Activated effector memory CD4-positive, alpha-beta T cell treated with anti-CD3 and anti-CD28 coated beads, Interleukin-2, amount 50 U/mL, for 16 hours (primary cell): ENCODE results near the gene SMARCD2.
"Not testable (repeated sequence)": the region's sequence is repeated elsewhere in the genome, so short reads cannot be mapped to it uniquely, and the experiment has no call there.

Source experiments
- DNase-seq: peaks from one replicate; pipeline ENCODE4 v3.0.0-alpha.2; 2020

SMARCD2 gene

GRCh38 chr17:63842540-63843386 lies at the start of gene SMARCD2:
SMARCD2 (minus strand) TSS chr17:63842685; CDS start chr17:63842674, 11 bp downstream.
- peak; percentile 99 for DNase-seq

DNA sequence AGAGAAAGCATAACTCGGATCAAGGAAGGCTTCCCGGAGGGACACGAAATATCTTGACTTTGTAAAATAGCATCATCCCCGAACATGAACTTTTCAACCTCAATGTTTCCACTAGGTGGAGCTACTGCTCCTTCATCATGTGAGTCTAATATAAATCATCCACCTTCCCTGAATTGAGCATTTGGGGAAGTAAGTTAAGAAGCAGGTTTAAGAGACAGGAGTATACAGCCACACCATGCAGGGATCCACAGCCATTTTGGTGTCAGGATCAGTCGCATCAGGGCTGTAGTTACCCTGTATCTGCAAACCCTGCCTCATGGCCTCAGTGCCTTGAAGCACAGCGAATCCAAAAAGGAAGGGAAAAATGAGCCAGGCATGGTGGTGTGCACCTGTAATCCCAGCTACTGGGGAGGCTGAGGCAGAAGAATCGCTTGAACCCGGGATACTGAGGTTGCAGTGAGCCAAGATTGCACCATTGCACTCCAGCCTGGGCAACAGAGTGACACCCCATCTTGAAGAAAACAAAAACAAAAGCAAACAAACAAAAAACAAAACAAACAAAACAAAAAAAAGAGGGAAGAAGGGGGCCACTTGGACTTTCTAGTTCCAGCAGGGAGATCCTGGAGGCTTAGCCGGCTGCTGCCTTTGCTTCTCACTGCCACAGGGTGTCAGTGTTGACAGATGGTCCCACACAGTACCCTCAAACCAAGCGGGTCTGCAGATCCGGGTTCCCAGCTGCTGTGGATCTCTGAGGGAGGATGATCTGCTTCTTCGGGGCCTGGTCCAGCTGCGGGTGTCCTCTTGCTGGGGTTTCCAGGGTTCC lies 46.8 kb upstream of the SMARCD2 start:
- not testable (repeated sequence) for DNase-seq

- not testable (repeated sequence) for DNase-seq
Observed at GRCh38 chr17:63885119-63885518, 42.6 kb upstream of the SMARCD2 start.

DNA sequence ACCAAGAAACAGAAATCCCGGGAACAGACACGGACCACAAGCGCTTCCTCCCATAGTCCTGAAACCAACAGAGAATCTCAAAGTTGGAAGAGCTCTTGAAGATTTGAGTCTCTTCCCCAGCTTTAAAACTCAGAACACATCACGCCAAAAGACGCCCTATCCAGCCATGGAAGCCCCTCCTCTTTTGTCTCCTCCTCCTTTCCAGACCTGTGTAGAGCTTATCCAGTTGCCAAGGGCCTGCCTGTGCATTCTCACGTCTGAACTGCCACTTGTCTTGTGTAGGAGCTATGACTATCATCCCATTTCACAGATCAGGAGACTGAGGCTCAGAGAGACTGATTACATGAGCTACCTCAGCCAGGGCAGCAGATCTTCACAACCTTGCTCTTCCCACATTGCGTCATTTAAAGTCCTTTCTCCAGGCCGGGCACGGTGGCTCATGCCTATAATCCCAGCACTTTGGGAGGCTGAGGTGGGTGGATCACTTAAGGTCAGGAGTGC lies 40.2 kb upstream of the SMARCD2 start:
- DNase-seq, result not testable (repeated sequence)

DNA sequence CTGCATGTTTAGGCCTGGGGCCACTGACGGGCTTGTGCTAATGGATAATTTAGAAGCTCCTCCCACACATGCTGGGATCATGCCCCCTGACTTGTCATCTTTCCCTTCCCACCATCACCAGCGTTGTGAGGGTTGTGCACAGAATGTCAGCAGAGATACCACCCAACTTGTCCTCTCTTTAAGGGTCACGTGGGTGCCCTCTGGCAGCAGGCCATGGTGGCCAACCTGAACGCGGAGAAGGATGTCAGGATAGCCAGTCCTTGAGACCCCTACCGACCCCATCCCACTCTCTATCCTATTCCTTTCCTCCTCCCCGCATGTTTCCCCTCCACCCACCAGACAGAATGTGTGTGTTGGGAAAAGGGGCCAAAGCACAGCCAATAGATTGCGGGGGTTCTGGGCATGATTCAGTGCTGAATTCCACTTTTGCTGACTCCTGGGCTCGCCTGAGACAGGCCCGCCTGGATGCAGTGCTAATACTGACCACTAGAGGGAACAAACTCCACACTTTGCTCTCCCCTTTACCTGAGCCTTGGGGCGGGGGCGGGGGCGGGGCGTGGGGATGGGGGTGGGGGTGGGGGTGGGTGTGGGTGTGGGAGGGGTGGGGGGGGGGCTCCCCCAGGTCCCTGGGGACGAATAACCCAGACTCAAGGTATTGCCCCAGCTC lies 39.6 kb upstream of the SMARCD2 start, which contains the start of gene GH2:
Gene GH2, minus strand, starts transcription at position 10 of the 667 bp plus-strand sequence. CDS start 143 bp downstream, outside the sequence.
- peak; percentile 84 for DNase-seq

- not testable (repeated sequence) for DNase-seq
Observed at GRCh38 chr17:63881337-63881736, 38.9 kb upstream of the SMARCD2 start.

DNA sequence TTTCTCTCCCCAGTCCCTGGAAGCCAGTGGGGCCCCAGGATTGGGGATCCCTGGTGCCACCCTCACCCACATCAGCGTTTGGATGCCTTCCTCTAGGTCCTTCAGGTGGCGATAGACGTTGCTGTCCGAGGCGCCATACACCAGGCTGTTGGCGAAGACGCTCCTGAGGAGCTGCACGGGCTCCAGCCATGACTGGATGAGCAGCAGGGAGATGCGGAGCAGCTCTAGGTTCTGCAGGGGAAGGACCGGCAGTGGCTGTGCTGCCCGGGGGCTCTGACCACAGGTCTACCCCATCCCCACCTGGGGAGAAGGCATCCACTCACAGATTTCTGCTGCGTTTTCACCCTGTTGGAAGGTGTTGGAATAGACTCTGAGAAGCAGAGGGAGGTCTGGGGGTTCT lies 38.2 kb upstream of the SMARCD2 start:
- DNase-seq, result no peak

GRCh38 chr17:63878413-63878812 lies 35.9 kb upstream of the SMARCD2 start:
- not testable (repeated sequence) for DNase-seq

DNA sequence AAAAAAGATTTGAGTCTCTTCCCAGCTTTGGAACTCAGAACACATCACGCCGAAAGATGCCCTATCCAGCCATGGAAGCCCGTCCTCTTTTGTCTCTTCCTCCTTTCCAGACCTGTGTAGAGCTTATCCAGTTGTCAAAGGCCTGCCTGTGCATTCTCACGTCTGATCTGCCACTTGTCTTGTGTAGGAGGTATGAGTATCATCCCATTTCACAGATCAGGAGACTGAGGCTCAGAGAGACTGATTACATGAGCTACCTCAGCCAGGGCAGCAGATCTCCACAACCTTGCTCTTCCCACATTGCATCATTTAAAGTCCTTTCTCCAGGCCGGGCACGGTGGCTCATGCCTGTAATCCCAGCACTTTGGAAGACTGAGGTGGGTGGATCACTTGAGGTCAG lies 32.2 kb upstream of the SMARCD2 start:
- not testable (repeated sequence) for DNase-seq

DNA sequence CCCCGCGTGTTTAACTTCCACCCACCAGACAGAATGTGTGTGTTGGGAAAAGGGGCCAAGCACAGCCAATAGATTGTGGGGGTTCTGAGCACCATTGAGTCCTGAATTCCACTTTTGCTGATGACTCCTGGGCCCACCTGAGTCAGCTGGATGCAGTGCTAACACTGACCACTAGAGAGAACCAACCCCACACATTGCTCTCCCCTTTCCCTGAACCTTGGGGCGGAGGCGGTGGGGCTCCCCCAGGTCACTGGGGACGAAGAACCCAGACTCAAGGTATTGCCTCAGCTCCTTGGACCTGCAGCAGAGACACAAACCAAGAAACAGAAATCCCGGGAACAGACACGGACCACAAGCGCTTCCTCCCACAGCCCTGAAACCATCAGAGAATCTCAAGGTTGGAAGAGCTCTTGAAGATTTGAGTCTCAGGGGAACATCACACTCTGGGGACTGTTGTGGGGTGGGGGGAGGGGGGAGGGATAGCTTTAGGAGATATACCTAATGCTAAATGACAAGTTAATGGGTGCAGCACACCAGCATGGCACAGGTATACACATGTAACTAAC lies 31.7 kb upstream of the SMARCD2 start:
- DNase-seq, result not testable (repeated sequence)

GRCh38 chr17:63873577-63873976 lies 31.1 kb upstream of the SMARCD2 start, which contains the start of gene CSH2:
CSH2 (minus strand) TSS chr17:63873677; CDS start chr17:63873614, 63 bp downstream.
- DNase-seq, result not testable (repeated sequence)

DNA sequence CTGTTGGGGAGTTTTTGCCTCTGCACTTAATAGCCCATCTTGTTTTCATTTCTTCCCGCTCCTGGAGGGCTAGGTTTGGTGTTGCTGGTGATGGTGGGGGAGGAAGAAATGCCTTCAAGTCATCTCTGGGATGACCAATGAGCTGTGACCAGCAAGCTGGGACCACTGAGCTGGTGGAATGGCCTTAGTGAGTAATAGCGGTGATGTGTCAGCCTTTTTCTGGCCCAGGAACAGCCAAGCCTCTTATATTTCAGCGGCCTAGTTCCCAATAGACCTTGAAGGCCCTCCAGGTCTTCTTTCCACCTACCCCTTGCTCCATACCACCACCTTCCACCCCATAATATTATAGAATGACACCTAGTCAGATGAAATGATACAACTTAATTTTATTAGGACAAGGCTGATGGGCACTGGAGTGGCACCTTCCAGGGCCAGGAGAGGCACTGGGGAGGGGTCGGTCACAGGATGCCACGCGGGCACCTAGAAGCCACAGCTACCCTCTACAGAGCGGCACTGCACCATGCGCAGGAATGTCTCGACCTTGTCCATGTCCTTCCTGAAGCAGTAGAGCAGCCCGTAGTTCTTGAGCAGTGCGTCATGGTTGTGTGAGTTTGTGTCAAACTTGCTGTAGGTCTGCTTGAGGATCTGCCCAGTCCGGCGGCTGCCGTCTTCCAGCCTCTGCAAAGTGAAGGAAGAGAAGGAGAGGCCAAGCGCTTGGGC lies 29.3 kb upstream of the SMARCD2 start:
- not testable (repeated sequence) for DNase-seq

DNA sequence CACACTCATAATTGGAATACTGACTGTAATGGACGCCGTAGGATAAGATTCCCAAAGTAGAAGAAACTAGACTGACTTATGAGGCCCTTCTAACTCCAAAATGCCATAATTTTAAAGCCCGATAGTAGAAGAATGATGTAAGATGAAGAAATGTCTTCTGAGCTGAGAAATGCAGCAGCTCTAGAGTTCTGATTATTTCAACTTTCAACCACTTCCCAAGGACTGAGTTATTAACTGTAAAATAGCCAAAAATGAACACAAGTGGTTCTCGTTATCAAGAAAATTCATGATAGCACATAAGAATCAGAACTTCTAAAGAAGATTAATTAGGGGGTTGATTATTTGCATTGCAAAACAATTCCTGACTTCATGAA lies 27.8 kb upstream of the SMARCD2 start:
- not testable (repeated sequence) for DNase-seq

GRCh38 chr17:63869491-63870291 lies 27.2 kb upstream of the SMARCD2 start:
- not testable (repeated sequence) for DNase-seq

DNA sequence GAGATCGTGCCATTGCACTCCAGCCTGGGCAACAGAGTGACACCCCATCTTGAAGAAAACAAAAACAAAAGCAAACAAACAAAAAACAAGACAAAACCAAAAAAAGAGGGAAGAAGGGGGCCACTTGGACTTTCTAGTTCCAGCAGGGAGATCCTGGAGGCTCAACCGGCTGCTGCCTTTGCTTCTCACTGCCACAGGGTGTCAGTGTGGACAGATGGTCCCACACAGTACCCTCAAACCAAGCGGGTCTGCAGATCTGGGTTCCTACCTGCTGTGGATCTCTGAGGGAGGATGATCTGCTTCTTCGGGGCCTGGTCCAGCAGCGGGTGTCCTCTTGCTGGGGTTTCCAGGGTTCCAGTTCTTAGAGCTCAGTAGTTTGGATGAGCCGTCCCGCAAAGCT lies 24.1 kb upstream of the SMARCD2 start:
- DNase-seq, result not testable (repeated sequence)

DNA sequence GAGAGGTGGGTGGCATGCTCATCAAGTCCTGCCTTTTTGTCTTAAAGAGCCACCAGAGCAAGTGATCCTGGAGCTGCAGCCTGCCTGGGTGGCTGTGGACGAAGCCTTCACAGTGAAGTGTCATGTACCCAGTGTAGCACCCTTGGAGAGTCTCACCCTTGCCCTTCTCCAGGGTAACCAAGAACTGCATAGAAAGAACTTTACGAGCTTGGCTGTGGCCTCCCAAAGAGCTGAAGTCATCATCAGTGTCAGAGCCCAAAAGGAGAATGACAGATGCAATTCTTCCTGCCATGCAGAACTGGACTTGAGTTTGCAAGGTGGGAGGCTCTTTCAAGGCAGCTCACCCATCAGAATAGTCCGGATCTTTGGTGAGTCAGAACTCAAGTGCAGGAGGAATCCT lies 16.8 kb upstream of the SMARCD2 start:
- DNase-seq, result peak; percentile 27

DNA sequence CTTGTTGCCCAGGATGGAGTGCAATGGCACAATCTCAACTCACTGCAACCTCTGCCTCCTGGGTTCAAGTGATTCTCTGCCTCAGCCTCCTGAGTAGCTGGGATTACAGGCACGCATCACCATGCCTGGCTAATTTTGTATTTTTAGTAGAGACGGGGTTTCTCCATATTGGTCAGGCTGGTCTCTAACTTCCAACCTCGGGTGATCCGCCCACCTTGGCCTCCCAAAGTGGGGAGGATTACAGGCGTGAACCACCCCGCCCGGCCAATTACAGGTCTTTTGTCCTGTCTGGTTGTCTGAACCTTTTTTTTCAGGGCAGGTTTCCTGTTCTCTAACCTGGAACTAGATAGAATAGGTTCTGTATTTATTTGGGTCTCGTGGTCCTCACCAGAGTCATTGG lies 13.9 kb upstream of the SMARCD2 start:
- DNase-seq, result peak; percentile 14

GRCh38 chr17:63855185-63855584 lies 12.7 kb upstream of the SMARCD2 start:
- peak; percentile 34 for DNase-seq

- no peak for DNase-seq
Observed at GRCh38 chr17:63854709-63855108, 12.2 kb upstream of the SMARCD2 start.

- no peak for DNase-seq
Observed at GRCh38 chr17:63853260-63853659, 10.8 kb upstream of the SMARCD2 start.

- peak; percentile 42 for DNase-seq
Observed at GRCh38 chr17:63850401-63850800, 7.9 kb upstream of the SMARCD2 start.
